NCI-H2107 (cell line): Measurements from ENCODE around the gene FAM53A.

Experiments used
- DNase-seq: peaks from one replicate; lab custom pipeline; 2025; lab: John Stamatoyannopoulos, UW

Gene FAM53A

GRCh38 chr4:1623821-1624518 is 60.1 kb downstream of the FAM53A start:
- DNase-seq, result no peak

- no peak for DNase-seq
Observed at GRCh38 chr4:1623400-1623799, 60.7 kb downstream of the FAM53A start.

GRCh38 chr4:1622956-1623355 is 61.2 kb downstream of the FAM53A start:
- no peak for DNase-seq

GRCh38 chr4:1622238-1622637 is 61.9 kb downstream of the FAM53A start:
- no peak for DNase-seq

GRCh38 chr4:1621526-1621925 is 62.6 kb downstream of the FAM53A start:
- DNase-seq, result no peak

- no peak for DNase-seq
Observed at GRCh38 chr4:1619151-1619672, 64.9 kb downstream of the FAM53A start.

- no peak for DNase-seq
Observed at GRCh38 chr4:1618438-1618837, 65.7 kb downstream of the FAM53A start.

- no peak for DNase-seq
Observed at GRCh38 chr4:1616557-1616930, 67.6 kb downstream of the FAM53A start.

GRCh38 chr4:1615786-1616556 is 68.1 kb downstream of the FAM53A start:
- DNase-seq, result no peak

GRCh38 chr4:1614854-1615595 is 69.1 kb downstream of the FAM53A start:
- DNase-seq, result no peak

GRCh38 chr4:1614502-1614853 is 69.6 kb downstream of the FAM53A start:
- no peak for DNase-seq

- no peak for DNase-seq
Observed at GRCh38 chr4:1614049-1614448, 70.1 kb downstream of the FAM53A start.

- DNase-seq, result no peak
Observed at GRCh38 chr4:1613099-1613495, 71.0 kb downstream of the FAM53A start.

GRCh38 chr4:1612278-1613098 is 71.6 kb downstream of the FAM53A start:
- DNase-seq, result no peak

GRCh38 chr4:1611501-1611870 is 72.6 kb downstream of the FAM53A start:
- no peak for DNase-seq

GRCh38 chr4:1610791-1611500 is 73.2 kb downstream of the FAM53A start:
- DNase-seq, result no peak

GRCh38 chr4:1609901-1610790 is 74.0 kb downstream of the FAM53A start:
- no peak for DNase-seq

- DNase-seq, result no peak
Observed at GRCh38 chr4:1608821-1609500, 75.2 kb downstream of the FAM53A start.

- no peak for DNase-seq
Observed at GRCh38 chr4:1608196-1608820, 75.8 kb downstream of the FAM53A start.
